Neuronal stem cell (in vitro differentiated cells): Measurements from ENCODE around the gene ITGB3BP.

ENCODE experiments used
- DNase-seq: peaks from one replicate; pipeline ENCODE4 v3.0.0-alpha.2; 2013; ENCODE audit warnings: low spot score
- H2AFZ ChIP-seq: one replicate; pipeline ENCODE4 v1.6.1; 2013; ENCODE audit warnings: mild to moderate bottlenecking, low read length, inconsistent platforms
- H2AK5ac ChIP-seq: 2 replicates; pipeline ENCODE4 v1.6.1; 2013; ENCODE audit warnings: low read depth, mild to moderate bottlenecking, inconsistent platforms, low read length, moderate library complexity, mixed read lengths
- H2BK120ac ChIP-seq: 2 replicates; pipeline ENCODE4 v1.6.1; 2013; ENCODE audit warnings: low read depth, mild to moderate bottlenecking, inconsistent platforms, low read length, moderate library complexity, mixed read lengths
- H2BK12ac ChIP-seq: one replicate; pipeline ENCODE4 v1.6.1; 2013; ENCODE audit warnings: low read length, inconsistent platforms
- H2BK15ac ChIP-seq: 2 replicates; pipeline ENCODE4 v1.6.1; 2013; ENCODE audit warnings: mild to moderate bottlenecking, low read length, inconsistent platforms, mixed read lengths
- H2BK5ac ChIP-seq: one replicate; pipeline ENCODE4 v1.6.1; 2013; ENCODE audit warnings: inconsistent platforms, mild to moderate bottlenecking, low read length, moderate library complexity
- H3K14ac ChIP-seq: one replicate; pipeline ENCODE4 v1.6.1; 2013; ENCODE audit warnings: low read length, inconsistent platforms
- H3K18ac ChIP-seq: 2 replicates; pipeline ENCODE4 v1.6.1; 2013; ENCODE audit warnings: low read length, inconsistent platforms
- H3K23ac ChIP-seq: 2 replicates; pipeline ENCODE4 v1.6.1; 2013; ENCODE audit warnings: low read depth, mild to moderate bottlenecking, mixed read lengths, low read length, inconsistent platforms; ENCODE audit not compliant: poor library complexity
- H3K27ac ChIP-seq: replicated peaks from 3 replicates; pipeline ENCODE4 v1.5.1; 2013; ENCODE audit warnings: low read length, inconsistent platforms
- H3K27me3 ChIP-seq, 3 experiments: 2 replicates each; pipeline ENCODE4 v1.6.1; 2013; ENCODE audit warnings: low read length in 3 of 3, mild to moderate bottlenecking in 2 of 3, inconsistent platforms in 1 of 3, low read depth in 1 of 3, mixed read lengths in 1 of 3, moderate library complexity in 1 of 3; ENCODE audit not compliant: control insufficient read depth in 3 of 3, insufficient read depth in 3 of 3
- H3K36me3 ChIP-seq, 2 donors: replicated peaks in 1 of 2; 2 replicates each; pipeline ENCODE4 v1.6.1; 2013; ENCODE audit warnings: low read length in 2 of 2; ENCODE audit not compliant: control insufficient read depth in 2 of 2, insufficient read depth in 2 of 2
- H3K4ac ChIP-seq: 2 replicates; pipeline ENCODE4 v1.6.1; 2013; ENCODE audit warnings: inconsistent platforms, mild to moderate bottlenecking, low read length, moderate library complexity
- H3K4me1 ChIP-seq, 2 donors: 1 replicate in 1 of 2; 2 replicates in 1 of 2; pipeline ENCODE4 v1.6.1; 2013; ENCODE audit warnings: low read length in 2 of 2, low read depth in 1 of 2; ENCODE audit not compliant: control insufficient read depth in 2 of 2, insufficient read depth in 1 of 2
- H3K4me2 ChIP-seq: one replicate; pipeline ENCODE4 v1.6.1; 2013; ENCODE audit warnings: mild to moderate bottlenecking, low read length, inconsistent platforms; ENCODE audit not compliant: insufficient read depth, poor library complexity, severe bottlenecking
- H3K4me3 ChIP-seq, 2 donors: 2 replicates each; pipeline ENCODE4 v1.5.1; 2013; ENCODE audit warnings: low read length in 2 of 2, mild to moderate bottlenecking in 2 of 2, inconsistent platforms in 1 of 2, moderate library complexity in 1 of 2
- H3K79me1 ChIP-seq: one replicate; pipeline ENCODE4 v1.6.1; 2013; ENCODE audit warnings: low read depth, mild to moderate bottlenecking, inconsistent platforms, low read length, moderate library complexity
- H3K9ac ChIP-seq: one replicate; pipeline ENCODE4 v1.6.1; 2013; ENCODE audit warnings: mild to moderate bottlenecking, low read depth, low read length, inconsistent platforms; ENCODE audit not compliant: poor library complexity
- H3K9me3 ChIP-seq, 2 donors: replicated peaks in 1 of 2; 2 replicates each; pipeline versions ENCODE3 to v1.6.1; 2013; ENCODE audit warnings: low read length in 2 of 2, mild to moderate bottlenecking in 2 of 2, inconsistent platforms in 1 of 2, low read depth in 1 of 2, mixed read lengths in 1 of 2, moderate library complexity in 1 of 2; ENCODE audit not compliant: control insufficient read depth in 2 of 2, insufficient read depth in 1 of 2
- H4K8ac ChIP-seq: one replicate; pipeline ENCODE4 v1.6.1; 2013; ENCODE audit warnings: low read depth, mild to moderate bottlenecking, inconsistent platforms, low read length, moderate library complexity
- H4K91ac ChIP-seq: one replicate; pipeline ENCODE4 v1.6.1; 2013; ENCODE audit warnings: low read length, low read depth, mild to moderate bottlenecking, inconsistent platforms; ENCODE audit not compliant: poor library complexity
- WGBS, 2 donors: extraction: QIAGEN DNeasy Blood & Tissue Kit; methylation state at CpG; one replicate each; pipeline ENCODE4 v1.1.7; 2013; ENCODE audit warnings: missing lambda C conversion rate in 2 of 2, mixed read lengths in 1 of 2; ENCODE audit not compliant: insufficient read length in 2 of 2, insufficient replicate concordance in 1 of 2; ENCODE audit errors: extremely low coverage in 2 of 2; 5-methylcytosine and 5-hydroxymethylcytosine counted together

The ITGB3BP gene

DNA sequence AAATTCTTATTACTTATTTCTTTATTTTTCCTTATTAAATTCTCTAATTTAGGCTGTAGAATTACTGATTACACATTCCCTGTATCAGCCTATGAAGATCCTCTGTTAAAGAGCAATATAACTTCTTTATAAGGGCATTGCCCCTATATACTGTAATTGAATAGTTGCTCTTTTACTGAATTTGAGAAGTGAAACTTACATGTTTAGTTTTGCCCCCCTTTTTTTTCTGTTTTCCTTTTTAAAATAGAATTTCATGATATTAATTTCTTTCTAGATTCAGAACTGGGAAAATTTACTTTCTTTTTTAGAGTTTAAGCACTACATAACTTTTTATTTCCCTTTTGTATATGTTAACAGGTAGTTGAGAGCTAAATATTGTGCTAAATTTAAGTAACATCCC is 40.7 kb upstream of the ITGB3BP start:
- H2BK5ac ChIP-seq = no peak overlapping the region
- no peak overlapping the region for H2AFZ ChIP-seq
- no peaks in the 10 kb centered on the region for H3K36me3 ChIP-seq
- H2BK12ac ChIP-seq = no peak overlapping the region
- H3K9me3 ChIP-seq = no peaks in the 10 kb centered on the region
- H3K79me1 ChIP-seq = no peaks in the 10 kb centered on the region
- no peaks in the 10 kb centered on the region for H3K27me3 ChIP-seq
- no peak for DNase-seq
- H4K91ac ChIP-seq = no peak overlapping the region
- no peak overlapping the region for H2BK15ac ChIP-seq
- no peak overlapping the region for H2AK5ac ChIP-seq
- no peaks in the 10 kb centered on the region for H3K4me1 ChIP-seq
- H3K9ac ChIP-seq = no peak overlapping the region
- no peak overlapping the region for H3K27ac ChIP-seq
- no peak overlapping the region for H3K4ac ChIP-seq
- H3K4me3 ChIP-seq = no peak overlapping the region
- H3K4me2 ChIP-seq = no peak overlapping the region
- no peak overlapping the region for H3K14ac ChIP-seq
- no peak overlapping the region for H2BK120ac ChIP-seq
- no peak overlapping the region for H4K8ac ChIP-seq
- no peak overlapping the region for H3K23ac ChIP-seq
- no peak overlapping the region for H3K18ac ChIP-seq

DNA sequence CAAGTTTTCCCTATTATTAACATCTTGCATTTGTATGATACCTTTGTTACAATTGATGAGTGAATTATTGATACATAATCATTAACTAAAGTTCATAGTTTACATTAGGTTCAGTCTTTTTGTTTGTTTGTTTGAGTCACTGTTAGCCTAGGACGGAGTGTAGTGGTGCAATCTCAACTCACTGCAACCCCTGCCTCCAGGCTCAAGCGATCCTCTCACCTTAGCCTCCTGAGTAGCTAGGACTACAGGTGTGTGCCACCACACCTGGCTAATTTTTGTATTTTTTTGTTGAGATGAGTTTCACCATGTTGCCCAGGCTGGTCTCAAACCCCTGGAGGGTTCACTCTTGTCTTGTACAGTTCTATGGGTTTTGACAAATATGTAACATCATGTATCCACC is 36.3 kb upstream of the ITGB3BP start:
- Histone ChIP-seq H3K79me1 (no peaks in the 10 kb centered on the region), H3K9me3 (no peaks in the 10 kb centered on the region), H4K8ac (no peak overlapping the region), H3K18ac (no peak overlapping the region), H3K9ac (no peak overlapping the region), H2AFZ (no peak overlapping the region), H3K36me3 (no peaks in the 10 kb centered on the region), H4K91ac (no peak overlapping the region), H3K4me3 (no peak overlapping the region), H3K4me1 (no peaks in the 10 kb centered on the region), H3K14ac (no peak overlapping the region), H2BK15ac (no peak overlapping the region), H2BK120ac (no peak overlapping the region), H3K27ac (no peak overlapping the region), H3K27me3 (no peaks in the 10 kb centered on the region), H2BK12ac (no peak overlapping the region), H2BK5ac (no peak overlapping the region), H3K4me2 (no peak overlapping the region), H2AK5ac (no peak overlapping the region), H3K23ac (no peak overlapping the region), H3K4ac (no peak overlapping the region)
- DNase-seq = no peak
- WGBS, 2 donors = no CpG with 5 or more reads among the region's 2 CpGs

DNA sequence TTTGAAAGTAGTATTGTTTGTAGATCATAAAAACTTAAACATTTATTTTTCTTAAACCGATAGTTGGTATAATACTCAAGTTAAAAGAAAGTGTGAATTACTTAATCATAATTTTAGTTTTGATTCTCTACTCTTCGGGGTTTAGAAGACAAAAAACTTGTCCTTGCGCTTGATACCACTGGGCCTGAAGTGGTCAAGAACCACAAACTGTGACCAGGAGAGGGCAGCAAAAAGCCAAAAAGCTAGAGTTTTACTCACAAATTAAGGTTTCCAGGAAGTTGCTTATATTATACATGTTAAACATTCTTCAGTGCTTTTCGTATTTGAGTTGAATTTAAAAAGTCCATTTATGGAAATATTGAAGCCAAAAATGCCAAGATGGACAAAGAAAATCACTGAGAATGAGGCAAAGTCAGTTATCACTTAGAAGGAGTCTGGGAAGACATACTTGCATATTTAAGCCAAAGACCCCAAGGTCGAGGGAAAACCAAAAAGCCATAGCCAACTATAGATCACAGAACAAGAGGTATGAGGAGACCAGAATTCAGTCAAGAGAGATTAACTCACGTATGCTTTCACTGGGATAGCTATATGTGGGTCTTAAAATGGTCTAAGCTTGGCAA is 34.5 kb upstream of the ITGB3BP start:
- Histone ChIP-seq H2BK120ac (no peak overlapping the region), H3K9ac (no peak overlapping the region), H2AK5ac (no peak overlapping the region), H3K36me3 (no peaks in the 10 kb centered on the region), H3K27me3 (no peaks in the 10 kb centered on the region), H2BK5ac (no peak overlapping the region), H3K4ac (no peak overlapping the region), H3K79me1 (no peaks in the 10 kb centered on the region), H4K8ac (no peak overlapping the region), H2BK15ac (no peak overlapping the region), H3K4me1 (no peaks in the 10 kb centered on the region), H2BK12ac (no peak overlapping the region), H3K23ac (no peak overlapping the region), H3K18ac (no peak overlapping the region), H3K4me3 (no peak overlapping the region), H2AFZ (peak overlapping the region; percentile 25), H3K14ac (no peak overlapping the region), H3K9me3 (no peaks in the 10 kb centered on the region), H4K91ac (no peak overlapping the region), H3K27ac (no peak overlapping the region), H3K4me2 (no peak overlapping the region)
- peak; percentile 5 for DNase-seq
- no CpG with 5 or more reads among the region's 6 CpGs for WGBS, 2 donors

DNA sequence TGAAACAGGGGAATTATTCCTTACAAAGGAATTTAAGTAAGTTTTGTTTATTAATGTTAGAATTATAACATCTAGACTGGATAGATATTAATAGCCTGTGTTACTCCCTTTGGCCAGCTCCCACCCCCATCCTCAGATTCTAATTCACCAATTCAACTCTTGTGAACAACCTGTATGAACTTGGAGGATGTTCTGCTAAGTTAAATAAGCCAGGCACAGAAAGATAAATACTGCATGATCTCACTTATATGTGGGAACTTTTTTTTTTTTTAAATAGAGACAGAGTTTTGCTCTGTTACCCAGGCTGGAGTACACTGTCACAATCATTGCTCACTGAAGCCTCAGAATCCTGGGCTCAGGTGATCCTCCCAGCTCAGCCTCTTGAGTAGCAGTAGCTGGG is 32.5 kb upstream of the ITGB3BP start:
- Histone ChIP-seq H3K9me3 (no peaks in the 10 kb centered on the region), H3K14ac (no peak overlapping the region), H3K4me3 (no peak overlapping the region), H3K4me2 (no peak overlapping the region), H3K27me3 (no peaks in the 10 kb centered on the region), H2BK15ac (no peak overlapping the region), H3K27ac (no peak overlapping the region), H3K18ac (no peak overlapping the region), H2AFZ (no peak overlapping the region), H4K8ac (no peak overlapping the region), H3K79me1 (no peaks in the 10 kb centered on the region), H3K36me3 (no peaks in the 10 kb centered on the region), H3K4me1 (no peaks in the 10 kb centered on the region), H2AK5ac (no peak overlapping the region), H3K4ac (no peak overlapping the region), H2BK5ac (no peak overlapping the region), H3K9ac (no peak overlapping the region), H3K23ac (no peak overlapping the region), H4K91ac (no peak overlapping the region), H2BK12ac (no peak overlapping the region), H2BK120ac (no peak overlapping the region)
- DNase-seq = no peak
